Measurements from ENCODE around the gene MAPK13.

DNA sequence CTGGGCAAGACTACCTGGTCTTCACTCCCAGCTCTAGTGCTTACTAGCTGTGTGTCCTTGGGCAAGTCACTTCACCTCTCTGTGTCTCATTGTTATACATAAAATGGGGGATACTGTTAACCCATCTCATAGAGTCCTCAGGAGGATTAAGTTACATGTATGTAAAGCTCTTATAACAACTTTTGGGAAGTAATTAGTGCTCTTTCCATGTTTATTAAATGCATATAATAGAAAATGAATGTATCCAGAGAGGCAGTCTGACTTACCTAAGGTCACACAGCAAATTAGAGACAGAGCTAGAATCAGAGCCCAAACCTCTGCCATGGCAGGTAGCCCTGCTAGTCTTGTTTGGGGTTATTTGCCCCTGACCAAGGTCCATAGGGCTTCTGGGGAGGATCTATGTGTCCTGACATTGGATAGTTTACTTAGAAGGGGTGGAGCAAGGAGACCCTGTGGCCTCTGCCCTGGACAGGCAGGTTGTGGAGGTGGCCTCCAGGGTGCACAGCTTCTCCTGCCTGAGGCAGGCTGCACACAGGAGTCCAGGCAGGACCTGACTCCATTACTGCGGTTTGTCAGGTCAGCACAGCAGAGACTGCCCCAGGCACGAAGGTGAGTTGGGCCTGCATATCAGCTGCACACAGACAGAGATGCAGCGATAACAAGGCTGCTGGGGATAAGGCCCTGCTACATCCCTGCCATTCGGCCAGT is 8.4 kb upstream of the MAPK13 start:
- TF ChIP-seq, protein P1, sequence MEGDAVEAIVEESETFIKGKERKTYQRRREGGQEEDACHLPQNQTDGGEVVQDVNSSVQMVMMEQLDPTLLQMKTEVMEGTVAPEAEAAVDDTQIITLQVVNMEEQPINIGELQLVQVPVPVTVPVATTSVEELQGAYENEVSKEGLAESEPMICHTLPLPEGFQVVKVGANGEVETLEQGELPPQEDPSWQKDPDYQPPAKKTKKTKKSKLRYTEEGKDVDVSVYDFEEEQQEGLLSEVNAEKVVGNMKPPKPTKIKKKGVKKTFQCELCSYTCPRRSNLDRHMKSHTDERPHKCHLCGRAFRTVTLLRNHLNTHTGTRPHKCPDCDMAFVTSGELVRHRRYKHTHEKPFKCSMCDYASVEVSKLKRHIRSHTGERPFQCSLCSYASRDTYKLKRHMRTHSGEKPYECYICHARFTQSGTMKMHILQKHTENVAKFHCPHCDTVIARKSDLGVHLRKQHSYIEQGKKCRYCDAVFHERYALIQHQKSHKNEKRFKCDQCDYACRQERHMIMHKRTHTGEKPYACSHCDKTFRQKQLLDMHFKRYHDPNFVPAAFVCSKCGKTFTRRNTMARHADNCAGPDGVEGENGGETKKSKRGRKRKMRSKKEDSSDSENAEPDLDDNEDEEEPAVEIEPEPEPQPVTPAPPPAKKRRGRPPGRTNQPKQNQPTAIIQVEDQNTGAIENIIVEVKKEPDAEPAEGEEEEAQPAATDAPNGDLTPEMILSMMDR (IDR thresholded peaks at IDR 0.05; ENCODE audit: poor library complexity, severe bottlenecking): no peak
- TF ChIP-seq POLR2AphosphoS5 (IDR thresholded peaks at IDR 0.05) (no peak), EZH2 (IDR thresholded peaks at IDR 0.05; ENCODE audit: borderline replicate concordance, insufficient read depth, low read length, poor library complexity, severe bottlenecking) (no peak), TAF1 (IDR thresholded peaks at IDR 0.05; ENCODE audit: low read depth) (no peak), SMC3 (conservative IDR thresholded peaks at IDR 0.05; ENCODE audit: poor library complexity) (no peak), EP300 (conservative IDR thresholded peaks at IDR 0.05; ENCODE audit: poor library complexity, severe bottlenecking) (no peak)
- TF ChIP-seq, protein P2, sequence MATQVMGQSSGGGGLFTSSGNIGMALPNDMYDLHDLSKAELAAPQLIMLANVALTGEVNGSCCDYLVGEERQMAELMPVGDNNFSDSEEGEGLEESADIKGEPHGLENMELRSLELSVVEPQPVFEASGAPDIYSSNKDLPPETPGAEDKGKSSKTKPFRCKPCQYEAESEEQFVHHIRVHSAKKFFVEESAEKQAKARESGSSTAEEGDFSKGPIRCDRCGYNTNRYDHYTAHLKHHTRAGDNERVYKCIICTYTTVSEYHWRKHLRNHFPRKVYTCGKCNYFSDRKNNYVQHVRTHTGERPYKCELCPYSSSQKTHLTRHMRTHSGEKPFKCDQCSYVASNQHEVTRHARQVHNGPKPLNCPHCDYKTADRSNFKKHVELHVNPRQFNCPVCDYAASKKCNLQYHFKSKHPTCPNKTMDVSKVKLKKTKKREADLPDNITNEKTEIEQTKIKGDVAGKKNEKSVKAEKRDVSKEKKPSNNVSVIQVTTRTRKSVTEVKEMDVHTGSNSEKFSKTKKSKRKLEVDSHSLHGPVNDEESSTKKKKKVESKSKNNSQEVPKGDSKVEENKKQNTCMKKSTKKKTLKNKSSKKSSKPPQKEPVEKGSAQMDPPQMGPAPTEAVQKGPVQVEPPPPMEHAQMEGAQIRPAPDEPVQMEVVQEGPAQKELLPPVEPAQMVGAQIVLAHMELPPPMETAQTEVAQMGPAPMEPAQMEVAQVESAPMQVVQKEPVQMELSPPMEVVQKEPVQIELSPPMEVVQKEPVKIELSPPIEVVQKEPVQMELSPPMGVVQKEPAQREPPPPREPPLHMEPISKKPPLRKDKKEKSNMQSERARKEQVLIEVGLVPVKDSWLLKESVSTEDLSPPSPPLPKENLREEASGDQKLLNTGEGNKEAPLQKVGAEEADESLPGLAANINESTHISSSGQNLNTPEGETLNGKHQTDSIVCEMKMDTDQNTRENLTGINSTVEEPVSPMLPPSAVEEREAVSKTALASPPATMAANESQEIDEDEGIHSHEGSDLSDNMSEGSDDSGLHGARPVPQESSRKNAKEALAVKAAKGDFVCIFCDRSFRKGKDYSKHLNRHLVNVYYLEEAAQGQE (IDR thresholded peaks at IDR 0.05; ENCODE audit: borderline replicate concordance): no peak
